Activated T-cell treated with anti-CD3 and anti-CD28 coated beads for 48 hours (primary cell): Measurements from ENCODE around the gene MPP7.

Experiments
- DNase-seq: peaks from one replicate; pipeline ENCODE4 v3.0.0-alpha.2; 2020; ENCODE audit warnings: low read depth

MPP7 gene

GRCh38 chr10:28305553-28305952 lies 2.7 kb upstream of the MPP7 start:
- no peak for DNase-seq

- DNase-seq = no peak
Observed at GRCh38 chr10:28304032-28304571, 1.2 kb upstream of the MPP7 start.

- no peak for DNase-seq
Observed at GRCh38 chr10:28302012-28302637, 739 bp downstream of the MPP7 start.

GRCh38 chr10:28300027-28300426 lies 2.8 kb downstream of the MPP7 start:
- DNase-seq = no peak

- no peak for DNase-seq
Observed at GRCh38 chr10:28298951-28299350, 3.9 kb downstream of the MPP7 start.

- DNase-seq = no peak
Observed at GRCh38 chr10:28296023-28296422, 6.8 kb downstream of the MPP7 start.

- DNase-seq = no peak
Observed at GRCh38 chr10:28295336-28295735, 7.5 kb downstream of the MPP7 start.

GRCh38 chr10:28294809-28295208 lies 8.1 kb downstream of the MPP7 start:
- no peak for DNase-seq

GRCh38 chr10:28294169-28294532 lies 8.7 kb downstream of the MPP7 start:
- DNase-seq = no peak

GRCh38 chr10:28293236-28294168 lies 9.4 kb downstream of the MPP7 start:
- no peak for DNase-seq

GRCh38 chr10:28291881-28292297 lies 11.0 kb downstream of the MPP7 start:
- peak; percentile 42 for DNase-seq

- DNase-seq = no peak
Observed at GRCh38 chr10:28285816-28286215, 17.0 kb downstream of the MPP7 start.

GRCh38 chr10:28284126-28284525 lies 18.7 kb downstream of the MPP7 start:
- DNase-seq = no peak

- DNase-seq = no peak
Observed at GRCh38 chr10:28283251-28283650, 19.6 kb downstream of the MPP7 start.

GRCh38 chr10:28282336-28282735 lies 20.5 kb downstream of the MPP7 start:
- DNase-seq = no peak

GRCh38 chr10:28281726-28282315 lies 21.0 kb downstream of the MPP7 start:
- no peak for DNase-seq

- DNase-seq = no peak
Observed at GRCh38 chr10:28280652-28281051, 22.2 kb downstream of the MPP7 start.

GRCh38 chr10:28279878-28280277 lies 23.0 kb downstream of the MPP7 start:
- DNase-seq = no peak

GRCh38 chr10:28278842-28279241 lies 24.0 kb downstream of the MPP7 start:
- DNase-seq = no peak

GRCh38 chr10:28276384-28276783 lies 26.5 kb downstream of the MPP7 start:
- DNase-seq = no peak

GRCh38 chr10:28274475-28274874 lies 28.4 kb downstream of the MPP7 start:
- no peak for DNase-seq

- DNase-seq = no peak
Observed at GRCh38 chr10:28273343-28273742, 29.5 kb downstream of the MPP7 start.
